Suprapubic skin (tissue), 4 donors: ENCODE measurements around the gene FIP1L1. TPM values are rescaled to one million over a fixed set of nuclear protein-coding genes. Genes with fewer than 3 reads are reported as not detected.
A peak's percentile ranks its signal among the peaks of the same experiment; 100 is the strongest.
"Not testable (repeated sequence)": the region's sequence is repeated elsewhere in the genome, so short reads cannot be mapped to it uniquely, and the experiment has no call there.

ENCODE experiments used
- DNase-seq, 2 donors: peaks; one replicate each; pipeline ENCODE4 v3.0.0-alpha.2; 2019; ENCODE audit warnings: low spot score in 2 of 2
- H3K27ac ChIP-seq: fragments of 200-600 bp; sonication (generic); one replicate; pipeline ENCODE4 v1.5.1; 2019
- H3K27me3 ChIP-seq: fragments of 200-600 bp; sonication (generic); one replicate; pipeline ENCODE4 v1.5.1; 2019
- H3K36me3 ChIP-seq: fragments of 200-600 bp; sonication (generic); one replicate; pipeline ENCODE4 v1.5.1; 2019
- H3K4me1 ChIP-seq: fragments of 200-600 bp; sonication (generic); one replicate; pipeline ENCODE4 v1.5.1; 2019
- H3K4me3 ChIP-seq: fragments of 200-600 bp; sonication (generic); one replicate; pipeline ENCODE4 v1.5.1; 2019; ENCODE audit warnings: mild to moderate bottlenecking
- H3K9me3 ChIP-seq: fragments of 200-600 bp; sonication (generic); one replicate; pipeline ENCODE4 v1.5.1; 2019
- CTCF ChIP-seq, 2 donors: fragments of 200-600 bp in 1 of 2; fragments of 450-650 bp in 1 of 2; sonication (generic) in 1 of 2; IDR thresholded peaks; one replicate each; pipeline ENCODE4 v1.5.1; 2016 to 2019; ENCODE audit warnings: antibody characterized with exemption in 2 of 2, mild to moderate bottlenecking in 1 of 2, moderate library complexity in 1 of 2
- EP300 ChIP-seq: sonication (generic); formaldehyde crosslinking; IDR thresholded peaks from one replicate; pipeline ENCODE4 v1.6.1; 2017; ENCODE audit warnings: antibody characterized with exemption
- POLR2A ChIP-seq, 2 donors: fragments of 450-650 bp; IDR thresholded peaks; one replicate each; pipeline ENCODE4 v1.6.1; 2017; ENCODE audit warnings: antibody characterized with exemption in 2 of 2, mild to moderate bottlenecking in 2 of 2, moderate library complexity in 2 of 2
- POLR2AphosphoS5 ChIP-seq, 3 donors: sonication (generic); formaldehyde crosslinking; IDR thresholded peaks; one replicate each; pipeline ENCODE4 v1.6.1; 2017; ENCODE audit warnings: antibody characterized with exemption in 3 of 3
- WGBS: methylation state at CpG from one replicate; pipeline ENCODE4 v1.1.5; 2018; 5-methylcytosine and 5-hydroxymethylcytosine counted together
- total RNA-seq, 4 donors: library from RNA; depleted of rRNA; stranded (reverse); fragments of >200 nt; gene quantifications; one replicate each; pipeline ENCODE4 v1.1.0, GENCODE V29; 2016

FIP1L1 gene
- total RNA-seq = 10 to 100 TPM; 33.8 to 57.5 (median 46.6) TPM

GRCh38 chr4:53377319-53378170 is at the start of gene FIP1L1:
Gene FIP1L1 (plus strand): TSS chr4:53377641. CDS start chr4:53377839, 198 bp downstream.
- peaks cover 33% of the 10 kb centered on the region for H3K4me1 ChIP-seq
- H3K36me3 ChIP-seq = peaks cover 4% of the 10 kb centered on the region
- peak; percentile 95 for DNase-seq
- under 1% methylated on average over 76 of the region's 85 CpGs for WGBS
- H3K27me3 ChIP-seq = no peaks in the 10 kb centered on the region
- peak within 1 kb of the TSS; percentile 89 for H3K27ac ChIP-seq
- peak within 1 kb of the TSS; percentile 91 for H3K4me3 ChIP-seq
- no peak for TF ChIP-seq EP300
- TF ChIP-seq CTCF (IDR thresholded peaks at IDR 0.05) = no peak
- TF ChIP-seq POLR2AphosphoS5 (IDR thresholded peaks at IDR 0.05) = peak in 2 of 3 donors; percentile 69 to 71
- TF ChIP-seq POLR2A (IDR thresholded peaks at IDR 0.05) = peak; percentile 70 to 81
- H3K9me3 ChIP-seq = no peaks in the 10 kb centered on the region

GRCh38 chr4:53334916-53335315 is 42.5 kb upstream of the FIP1L1 start:
- not testable (repeated sequence) for DNase-seq, H3K9me3 ChIP-seq, H3K4me1 ChIP-seq, H3K4me3 ChIP-seq, H3K36me3 ChIP-seq, H3K27me3 ChIP-seq, H3K27ac ChIP-seq
- 89% methylated on average over 6 of the region's 6 CpGs for WGBS

GRCh38 chr4:53340145-53340544 is 37.3 kb upstream of the FIP1L1 start:
- H3K4me1 ChIP-seq, H3K4me3 ChIP-seq, DNase-seq, H3K36me3 ChIP-seq, H3K9me3 ChIP-seq, H3K27ac ChIP-seq, H3K27me3 ChIP-seq: not testable (repeated sequence)
- 80% methylated on average over 8 of the region's 12 CpGs for WGBS

- not testable (repeated sequence) for H3K27ac ChIP-seq, H3K27me3 ChIP-seq, H3K36me3 ChIP-seq, H3K4me3 ChIP-seq, DNase-seq, H3K9me3 ChIP-seq
- WGBS = 100% methylated on average over 2 of the region's 2 CpGs
- H3K4me1 ChIP-seq = peaks cover 19% of the 10 kb centered on the region
Observed at GRCh38 chr4:53346392-53346791, 31.0 kb upstream of the FIP1L1 start.

GRCh38 chr4:53346920-53347852 is 30.3 kb upstream of the FIP1L1 start:
- TF ChIP-seq POLR2AphosphoS5 (IDR thresholded peaks at IDR 0.05) = no peak
- TF ChIP-seq CTCF (IDR thresholded peaks at IDR 0.05) = no peak
- TF ChIP-seq POLR2A (IDR thresholded peaks at IDR 0.05) = no peak
- no peak for TF ChIP-seq EP300
- 33% methylated on average over 5 of the region's 5 CpGs for WGBS
- Histone ChIP-seq H3K4me1 (peaks cover 19% of the 10 kb centered on the region), H3K36me3 (peaks cover 9% of the 10 kb centered on the region), H3K9me3 (no peaks in the 10 kb centered on the region), H3K27ac (no peak overlapping the region), H3K27me3 (no peaks in the 10 kb centered on the region), H3K4me3 (no peak overlapping the region)
- no peak for DNase-seq

- WGBS = 21% methylated on average over 1 of the region's 1 CpG
- Histone ChIP-seq H3K9me3 (no peaks in the 10 kb centered on the region), H3K27me3 (no peaks in the 10 kb centered on the region), H3K4me1 (peaks cover 19% of the 10 kb centered on the region), H3K36me3 (peaks cover 17% of the 10 kb centered on the region), H3K4me3 (no peak overlapping the region), H3K27ac (no peak overlapping the region)
- TF ChIP-seq POLR2AphosphoS5 (IDR thresholded peaks at IDR 0.05) = no peak
- TF ChIP-seq EP300 = no peak
- TF ChIP-seq POLR2A (IDR thresholded peaks at IDR 0.05) = no peak
- no peak for TF ChIP-seq CTCF (IDR thresholded peaks at IDR 0.05)
- no peak for DNase-seq
Observed at GRCh38 chr4:53348046-53348445, 29.4 kb upstream of the FIP1L1 start.
